ENCODE measurements around the gene PDE1C.

DNA sequence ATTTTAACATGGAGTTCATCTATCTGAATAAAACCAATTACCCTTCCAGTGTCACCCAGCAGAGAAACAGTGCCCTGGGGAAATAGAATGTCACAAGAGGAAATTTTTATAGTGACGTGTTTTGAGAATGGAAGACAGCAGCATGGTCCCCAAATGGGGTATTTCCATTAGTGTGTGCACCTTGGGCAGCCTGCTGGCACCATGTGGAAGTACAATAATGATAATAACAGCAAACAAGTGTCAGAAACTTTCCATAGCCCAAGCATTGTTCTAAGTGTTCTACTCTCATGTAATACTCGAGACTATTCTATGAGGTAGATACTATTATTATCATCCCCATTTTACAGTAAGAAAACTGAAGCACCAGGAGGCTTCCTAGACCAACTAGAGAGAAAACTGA is 2.2 kb upstream of the PDE1C start:
- no peak for TF ChIP-seq EZH2phosphoT487 (IDR thresholded peaks at IDR 0.05; ENCODE audit: borderline replicate concordance, low read depth, low read length)
- TF ChIP-seq, protein P1, sequence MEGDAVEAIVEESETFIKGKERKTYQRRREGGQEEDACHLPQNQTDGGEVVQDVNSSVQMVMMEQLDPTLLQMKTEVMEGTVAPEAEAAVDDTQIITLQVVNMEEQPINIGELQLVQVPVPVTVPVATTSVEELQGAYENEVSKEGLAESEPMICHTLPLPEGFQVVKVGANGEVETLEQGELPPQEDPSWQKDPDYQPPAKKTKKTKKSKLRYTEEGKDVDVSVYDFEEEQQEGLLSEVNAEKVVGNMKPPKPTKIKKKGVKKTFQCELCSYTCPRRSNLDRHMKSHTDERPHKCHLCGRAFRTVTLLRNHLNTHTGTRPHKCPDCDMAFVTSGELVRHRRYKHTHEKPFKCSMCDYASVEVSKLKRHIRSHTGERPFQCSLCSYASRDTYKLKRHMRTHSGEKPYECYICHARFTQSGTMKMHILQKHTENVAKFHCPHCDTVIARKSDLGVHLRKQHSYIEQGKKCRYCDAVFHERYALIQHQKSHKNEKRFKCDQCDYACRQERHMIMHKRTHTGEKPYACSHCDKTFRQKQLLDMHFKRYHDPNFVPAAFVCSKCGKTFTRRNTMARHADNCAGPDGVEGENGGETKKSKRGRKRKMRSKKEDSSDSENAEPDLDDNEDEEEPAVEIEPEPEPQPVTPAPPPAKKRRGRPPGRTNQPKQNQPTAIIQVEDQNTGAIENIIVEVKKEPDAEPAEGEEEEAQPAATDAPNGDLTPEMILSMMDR (conservative IDR thresholded peaks at IDR 0.05; ENCODE audit: low read length) = no peak
